Subcutaneous adipose tissue (tissue), 4 donors: ENCODE data around the gene PNMT. TPM values are rescaled to one million over a fixed set of nuclear protein-coding genes. Genes with fewer than 3 reads are reported as not detected.

Experiments used
- CTCF ChIP-seq: fragments of 450-650 bp; IDR thresholded peaks from one replicate; pipeline ENCODE4 v1.5.1; 2016; ENCODE audit warnings: low read depth, mild to moderate bottlenecking, control low read depth, antibody characterized with exemption, moderate library complexity
- total RNA-seq, 4 donors: library from RNA; depleted of rRNA; stranded (reverse); fragments of >200 nt; gene quantifications; one replicate each; pipeline ENCODE4 v1.1.0, GENCODE V29; 2016

The PNMT gene
- total RNA-seq, 4 donors from 2014 or later, result 2.0 to 7.3 (median 4.2) TPM

- TF ChIP-seq CTCF, result no peak
These were observed 7.3 kb downstream of the PNMT start for GRCh38 chr17:39675390-39676082.

GRCh38 chr17:39676198-39676819, 8.1 kb downstream of the PNMT start:
- TF ChIP-seq CTCF, result no peak

- no peak for TF ChIP-seq CTCF
These were observed 8.8 kb downstream of the PNMT start for GRCh38 chr17:39677072-39677471.

GRCh38 chr17:39677542-39678339, 9.5 kb downstream of the PNMT start:
- no peak for TF ChIP-seq CTCF

- no peak for TF ChIP-seq CTCF
These were observed 10.3 kb downstream of the PNMT start for GRCh38 chr17:39678340-39679116.

- TF ChIP-seq CTCF, result no peak
These were observed 11.4 kb downstream of the PNMT start for GRCh38 chr17:39679521-39680192.
